GM12874 (cell line): ENCODE data around the gene GALR2.

Source experiments
- CTCF ChIP-seq: IDR thresholded peaks from 2 replicates; pipeline ENCODE4 v1.5.1; 2011; ENCODE audit warnings: low read depth, mild to moderate bottlenecking, control low read depth, low read length, moderate library complexity; ENCODE audit not compliant: insufficient read depth

Gene GALR2

GRCh38 chr17:76103274-76104139 is 28.9 kb downstream of the GALR2 start, which contains the start of gene EXOC7:
Gene EXOC7, minus strand, starts transcription at chr17:76103787. Its CDS starts 95 bp downstream, at chr17:76103692.
- TF ChIP-seq CTCF = 0 out of 2 replicates have a peak, but pooled peaks have one; percentile 4

GRCh38 chr17:76104140-76104895 is 29.7 kb downstream of the GALR2 start:
- TF ChIP-seq CTCF = no peak

GRCh38 chr17:76104896-76105231 is 30.3 kb downstream of the GALR2 start:
- no peak for TF ChIP-seq CTCF

- no peak for TF ChIP-seq CTCF
Measured at GRCh38 chr17:76106703-76107102, 32.1 kb downstream of the GALR2 start.

GRCh38 chr17:76107509-76107908 is 32.9 kb downstream of the GALR2 start:
- TF ChIP-seq CTCF = no peak

GRCh38 chr17:76111956-76112355 is 37.4 kb downstream of the GALR2 start:
- TF ChIP-seq CTCF = no peak

GRCh38 chr17:76115138-76115754 is 40.7 kb downstream of the GALR2 start:
- no peak for TF ChIP-seq CTCF
